ENCODE results near the gene LRRC14B.
"Not testable (repeated sequence)": the region's sequence is repeated elsewhere in the genome, so short reads cannot be mapped to it uniquely, and the experiment has no call there.

LRRC14B gene

GRCh38 chr5:241045-241669, 49.9 kb downstream of the LRRC14B start:
- not testable (repeated sequence) for DNase-seq (ENCODE audit: low spot score)

GRCh38 chr5:243683-244367, 52.5 kb downstream of the LRRC14B start:
- DNase-seq (ENCODE audit: low spot score), result not testable (repeated sequence)

- DNase-seq (ENCODE audit: low spot score), result not testable (repeated sequence)
Measured at GRCh38 chr5:245717-246116, 54.4 kb downstream of the LRRC14B start.

Data from pons (tissue), 1 donor.